GM21515 (cell line): Measurements from ENCODE around the gene SASH1.
A peak's percentile ranks its signal among the peaks of the same experiment; 100 is the strongest.

Experiments used
- ATAC-seq: cut with Tn5 transposase; IDR thresholded peaks from one replicate; pipeline ENCODE4 v1.9.1; 2021; ENCODE audit not compliant: unreplicated experiment

The SASH1 gene

GRCh38 chr6:148491638-148492251, 149.1 kb downstream of the SASH1 start:
- ATAC-seq: no peak

- ATAC-seq: no peak
Observed at GRCh38 chr6:148492654-148493290, 150.1 kb downstream of the SASH1 start.

GRCh38 chr6:148493424-148493823, 150.8 kb downstream of the SASH1 start:
- ATAC-seq: no peak

- ATAC-seq: no peak
Observed at GRCh38 chr6:148494226-148494625, 151.6 kb downstream of the SASH1 start.

GRCh38 chr6:148495029-148495428, 152.4 kb downstream of the SASH1 start:
- no peak for ATAC-seq

DNA sequence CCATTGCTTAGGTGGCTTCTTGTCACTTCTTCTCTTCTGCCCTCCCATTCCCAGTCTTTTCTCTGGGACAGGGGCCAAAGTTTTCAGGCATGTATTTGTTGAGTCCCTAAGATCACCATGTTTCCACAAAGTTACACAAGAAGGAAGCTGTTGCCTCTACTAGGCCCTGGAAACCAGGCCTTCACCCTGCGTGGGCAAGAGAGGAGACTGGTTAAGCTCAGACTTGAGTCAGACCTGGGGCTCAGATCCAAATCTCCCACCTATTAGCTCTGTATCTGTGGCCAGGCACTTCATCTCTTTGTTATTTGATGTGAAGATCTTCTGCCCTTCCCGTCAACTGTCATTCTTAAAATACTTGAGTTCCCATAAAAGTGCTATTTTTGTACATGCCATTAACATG, 154.6 kb downstream of the SASH1 start:
- ATAC-seq: no peak

DNA sequence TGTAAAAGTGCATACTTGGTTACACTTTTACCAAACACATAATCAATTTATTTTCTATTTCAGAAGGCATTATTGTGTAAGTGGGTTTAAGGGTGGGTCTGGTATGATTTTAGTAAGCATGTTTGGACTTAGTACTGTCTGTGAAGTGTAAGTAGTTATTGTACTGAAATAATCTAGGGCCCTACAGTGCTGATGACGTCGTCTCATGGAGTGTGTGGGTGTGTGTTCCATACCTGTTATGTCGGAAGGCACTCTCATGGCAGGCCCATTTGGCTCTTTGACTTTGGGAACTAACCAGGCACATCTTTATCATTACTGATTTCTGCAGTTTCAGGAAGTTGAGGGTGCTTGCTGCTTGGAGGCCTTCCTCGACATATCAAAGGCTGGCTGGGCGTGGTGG, 155.1 kb downstream of the SASH1 start:
- ATAC-seq: no peak

- ATAC-seq: no peak
Observed at GRCh38 chr6:148500402-148500801, 157.8 kb downstream of the SASH1 start.

DNA sequence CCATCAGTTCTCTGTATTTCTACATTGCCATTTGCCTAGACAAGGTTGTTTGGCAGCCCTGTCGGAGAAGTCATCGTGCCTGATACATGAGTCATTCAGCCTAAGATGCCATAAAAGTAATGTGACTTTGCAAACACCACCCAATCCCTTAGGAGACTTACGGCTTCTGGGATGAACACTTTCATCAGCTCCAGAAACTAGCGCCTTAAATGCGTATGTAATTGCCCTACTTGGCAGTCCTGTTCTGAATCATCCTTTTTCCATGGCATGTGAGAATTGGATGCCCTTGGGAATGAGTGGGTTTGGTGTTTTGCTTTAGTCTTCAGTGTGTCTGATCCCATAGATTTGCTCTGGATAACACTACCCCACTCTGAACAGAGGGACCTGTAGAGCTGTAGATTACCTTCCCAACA, 158.5 kb downstream of the SASH1 start:
- no peak for ATAC-seq

DNA sequence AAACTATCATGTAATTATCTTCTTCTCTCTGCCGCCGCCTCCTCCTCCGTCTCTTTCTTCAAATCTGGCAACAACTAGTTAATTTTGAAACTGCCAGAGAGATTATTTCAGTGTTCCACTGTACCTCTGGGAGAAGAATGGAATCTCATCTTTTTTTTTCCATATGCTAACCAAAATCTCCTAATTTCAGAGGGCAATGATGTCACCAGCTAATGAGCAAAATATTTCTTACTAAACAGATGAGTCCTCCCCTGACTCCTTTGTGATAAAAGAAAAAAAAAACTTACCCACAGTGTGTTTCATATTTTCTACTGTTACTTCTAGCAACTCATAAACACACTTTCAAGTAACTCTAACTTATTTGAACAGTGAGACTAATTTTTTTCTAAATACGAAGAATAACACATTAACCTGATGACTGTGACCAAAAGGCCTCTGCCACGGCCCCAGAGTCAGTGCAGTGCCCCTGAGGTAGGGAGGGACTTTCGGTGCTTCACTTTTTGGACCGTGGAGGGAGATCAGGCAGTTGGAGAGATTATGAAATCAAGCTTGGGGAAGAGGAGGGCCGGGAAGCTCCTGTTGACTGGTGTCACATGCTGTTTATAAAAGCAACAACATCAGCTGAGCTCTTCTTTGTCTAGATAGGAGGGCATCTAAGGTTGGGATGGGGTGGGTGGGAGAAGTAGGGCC, 159.6 kb downstream of the SASH1 start:
- no peak for ATAC-seq

DNA sequence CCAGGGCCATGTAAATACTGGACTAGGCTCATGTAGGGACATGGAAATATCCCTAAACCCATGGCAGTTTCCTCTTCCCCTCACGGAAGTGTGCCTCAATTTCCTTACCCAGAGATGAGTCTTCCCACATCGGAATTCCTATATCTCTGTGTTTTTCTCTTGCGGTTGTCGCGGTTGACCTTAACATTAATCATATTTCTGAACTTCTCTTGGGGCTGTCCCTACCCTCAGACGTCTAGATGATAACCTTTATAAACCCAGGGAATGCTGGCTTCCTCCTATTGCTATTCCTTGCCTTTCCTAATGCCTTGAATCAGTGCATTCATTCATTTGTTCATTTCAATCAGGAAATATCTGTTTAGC, 160.1 kb downstream of the SASH1 start:
- ATAC-seq: no peak

DNA sequence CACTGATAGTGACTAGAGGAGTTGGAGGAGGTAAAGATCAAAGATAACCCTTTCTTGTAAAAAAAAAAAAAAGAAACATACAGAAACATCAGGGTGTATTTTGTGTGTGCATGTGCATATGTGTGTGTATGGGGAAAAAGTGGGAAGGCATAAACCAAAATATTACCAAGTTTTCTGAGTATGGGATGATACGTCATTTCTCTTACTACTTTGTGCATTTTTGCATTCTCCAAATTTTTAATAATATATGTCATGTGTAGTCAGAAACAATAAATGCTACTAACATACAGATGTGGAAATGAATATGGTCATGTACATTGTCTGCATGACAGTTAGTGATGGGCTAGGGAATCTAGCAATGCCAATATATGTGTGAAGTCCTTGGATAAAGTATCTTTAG, 161.1 kb downstream of the SASH1 start:
- no peak for ATAC-seq

GRCh38 chr6:148507774-148508173, 165.1 kb downstream of the SASH1 start:
- ATAC-seq: no peak

GRCh38 chr6:148508401-148509041, 165.9 kb downstream of the SASH1 start:
- ATAC-seq: no peak

- no peak for ATAC-seq
Observed at GRCh38 chr6:148509119-148509799, 166.6 kb downstream of the SASH1 start.

GRCh38 chr6:148509800-148510581, 167.4 kb downstream of the SASH1 start:
- peak; percentile 62 for ATAC-seq

GRCh38 chr6:148513145-148514071, 170.8 kb downstream of the SASH1 start:
- no peak for ATAC-seq

- ATAC-seq: no peak
Observed at GRCh38 chr6:148514091-148514845, 171.6 kb downstream of the SASH1 start.

DNA sequence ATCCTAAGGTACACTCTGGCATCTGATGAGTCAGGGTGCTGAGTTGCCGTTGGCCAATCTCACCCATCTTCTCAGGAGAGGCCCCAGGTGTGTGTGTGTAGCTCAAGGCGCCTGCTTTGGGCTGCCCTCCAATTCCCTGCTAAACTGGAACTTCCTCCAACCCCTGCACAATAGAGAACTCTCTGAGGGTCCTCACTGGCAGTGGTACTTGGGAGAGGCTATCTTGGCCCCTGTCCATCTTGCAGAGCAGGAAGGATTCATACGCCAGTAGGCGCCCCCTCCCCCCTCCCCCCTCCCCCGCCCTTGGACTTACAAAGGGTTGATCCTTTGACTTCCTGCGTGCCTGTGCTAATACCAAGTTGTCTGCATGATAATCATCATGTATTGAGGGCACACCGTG, 173.6 kb downstream of the SASH1 start:
- no peak for ATAC-seq
